ENCODE measurements around the gene THSD4.

THSD4 gene

DNA sequence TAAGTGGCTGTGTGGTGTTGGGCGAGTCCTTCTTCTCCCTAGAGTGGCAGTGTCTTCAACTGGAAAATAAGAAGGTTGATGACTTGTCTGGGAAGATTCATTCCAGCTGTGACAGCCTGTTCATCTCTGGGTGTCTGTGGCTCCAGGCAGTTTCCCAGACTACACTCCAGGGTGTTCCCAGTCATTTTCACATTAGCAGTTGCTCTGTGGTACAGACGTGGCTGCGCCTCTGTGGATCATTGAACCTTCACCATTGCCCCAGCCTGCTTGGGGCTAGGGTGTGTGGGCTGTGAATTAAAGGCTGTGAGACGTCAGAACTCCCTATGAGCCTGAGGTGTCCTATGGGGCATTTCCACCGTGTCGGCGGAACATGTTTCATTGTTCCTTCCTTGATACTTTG, 455.5 kb downstream of the THSD4 start:
- FAIRE-seq: no peak

DNA sequence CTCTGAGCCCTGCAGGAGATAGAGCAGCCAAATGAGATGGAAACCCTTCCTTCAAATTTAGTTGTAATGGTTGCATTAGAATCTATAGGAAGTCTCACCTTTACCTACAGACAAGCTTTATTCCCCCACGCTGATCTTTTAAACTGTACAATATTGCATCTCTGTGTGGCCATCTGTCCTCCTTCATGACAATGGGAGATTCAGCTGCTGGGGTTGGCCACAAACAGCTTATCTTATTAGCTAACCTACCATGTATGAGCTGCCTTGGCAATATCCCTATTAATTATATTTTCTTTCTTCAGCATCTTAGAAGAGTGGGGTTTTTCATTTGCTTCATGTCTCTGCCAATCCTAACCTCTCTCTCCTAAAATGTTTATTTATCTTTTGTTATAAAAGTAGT, 456.4 kb downstream of the THSD4 start:
- no peak for FAIRE-seq

DNA sequence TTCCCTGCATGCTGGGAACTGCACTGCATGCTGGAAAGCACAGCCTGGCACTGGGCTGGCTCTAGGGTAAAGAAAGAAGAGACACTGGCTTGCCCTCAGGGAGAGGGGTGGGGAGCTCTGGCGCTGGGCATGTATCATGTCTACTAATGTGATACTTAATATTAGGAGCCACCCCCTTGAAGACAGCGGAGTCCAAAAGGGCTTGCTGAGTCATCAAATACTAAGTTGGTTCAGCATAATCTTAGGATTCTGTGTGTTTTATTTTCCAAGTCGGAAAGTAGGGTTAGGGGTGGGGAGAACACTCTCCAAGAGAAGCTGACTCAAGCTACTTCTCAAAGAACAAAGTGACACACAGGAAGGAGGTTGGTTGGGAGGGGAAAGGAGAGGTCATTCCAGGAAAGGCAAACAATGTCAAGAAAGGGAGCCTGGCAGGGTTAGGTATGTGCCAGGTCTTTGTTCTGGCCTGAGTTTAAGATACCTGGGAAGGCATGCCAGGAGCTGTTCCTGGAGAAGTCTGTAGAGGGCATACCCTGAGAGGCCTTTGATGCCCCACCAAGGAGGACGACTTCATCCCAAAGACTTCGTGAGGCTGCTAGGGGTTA, 457.3 kb downstream of the THSD4 start:
- no peak for FAIRE-seq

DNA sequence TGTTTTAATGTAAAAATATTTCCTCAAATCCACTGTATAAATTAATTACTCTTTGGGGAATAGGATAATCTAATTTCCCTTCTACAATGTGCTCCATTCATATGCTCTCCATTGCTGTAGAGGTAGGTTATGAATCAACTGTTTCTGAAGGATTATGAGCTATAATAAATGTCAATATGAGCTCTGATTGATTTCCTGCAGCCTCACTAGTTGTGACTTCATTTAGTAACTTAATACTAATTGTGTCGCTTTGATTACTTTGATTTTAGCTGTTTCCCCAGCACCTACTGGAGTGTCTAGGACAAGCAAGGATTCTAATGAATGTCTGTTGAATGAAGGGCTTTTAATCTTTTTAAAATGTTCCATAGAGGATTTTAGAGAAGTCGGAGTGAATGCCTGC, 458.3 kb downstream of the THSD4 start:
- no peak for FAIRE-seq

DNA sequence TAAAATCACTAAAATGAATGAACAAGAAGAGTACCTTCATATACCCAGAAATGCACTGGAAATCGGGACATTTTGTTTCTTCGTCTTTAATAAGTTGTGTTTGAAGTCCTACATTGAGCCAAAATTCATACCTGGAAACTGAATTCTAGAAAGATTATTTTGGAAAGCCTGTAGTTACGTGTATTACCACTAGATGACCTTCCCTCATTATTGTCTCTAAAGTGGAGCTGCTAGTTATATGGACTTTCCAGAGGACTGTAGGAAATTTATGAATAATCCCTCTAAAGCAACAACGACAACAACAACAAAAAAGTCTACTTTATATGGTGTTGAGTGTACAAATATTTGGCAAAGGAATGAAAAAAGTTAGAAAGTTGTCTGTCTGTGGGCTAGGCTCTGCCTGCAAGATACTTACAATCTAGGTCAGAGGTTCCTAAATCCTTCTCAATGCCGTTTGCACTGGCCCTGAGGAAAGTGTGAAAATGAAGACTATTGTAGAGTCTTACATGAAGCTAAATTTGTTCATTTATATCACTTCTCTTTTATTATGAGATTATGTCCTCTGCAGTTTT, 460.3 kb downstream of the THSD4 start:
- FAIRE-seq: peak; percentile 85

DNA sequence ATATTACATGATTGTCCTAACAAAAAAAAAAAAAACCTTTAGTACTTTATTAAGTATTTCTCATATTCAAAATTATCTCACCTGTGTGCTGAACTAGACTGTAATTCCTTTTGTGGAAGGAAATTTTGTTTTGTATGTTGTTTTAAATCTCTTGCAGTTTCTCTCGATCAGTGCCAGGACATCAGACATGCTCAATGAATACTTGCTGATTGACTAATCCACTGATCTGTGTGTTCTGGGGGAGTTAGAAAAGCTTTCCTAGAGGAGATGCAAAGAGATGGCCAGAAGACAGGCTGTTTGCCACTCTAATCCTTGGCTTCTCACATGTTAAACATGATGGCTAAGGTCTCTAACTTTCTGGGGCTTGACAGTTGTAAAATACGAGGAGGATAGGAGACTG, 461.8 kb downstream of the THSD4 start:
- FAIRE-seq: no peak

DNA sequence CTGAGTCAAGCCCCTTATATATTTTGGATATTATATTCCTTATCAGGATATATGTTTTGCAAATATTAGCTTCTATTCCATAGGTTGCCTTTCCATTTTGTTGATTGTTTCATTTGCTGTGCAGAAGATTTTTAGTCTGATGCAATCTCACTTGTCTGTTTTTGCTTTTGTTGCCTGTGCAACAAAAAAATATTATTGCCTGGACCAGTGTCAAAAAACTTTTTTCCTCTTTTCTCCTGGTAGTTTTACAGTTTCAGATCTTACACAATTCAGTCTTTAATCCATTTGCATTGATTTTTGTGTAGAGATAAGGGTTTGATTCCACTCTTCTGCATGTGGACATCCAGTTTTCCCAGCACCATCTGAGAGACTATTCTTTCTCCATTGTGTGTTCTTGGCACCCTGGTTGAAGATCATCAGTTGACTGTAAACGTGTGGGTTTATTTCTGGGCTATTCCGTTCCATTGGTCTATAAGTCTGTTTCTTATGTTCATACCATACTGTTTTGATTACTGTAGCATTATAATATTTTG, 466.2 kb downstream of the THSD4 start:
- no peak for FAIRE-seq

DNA sequence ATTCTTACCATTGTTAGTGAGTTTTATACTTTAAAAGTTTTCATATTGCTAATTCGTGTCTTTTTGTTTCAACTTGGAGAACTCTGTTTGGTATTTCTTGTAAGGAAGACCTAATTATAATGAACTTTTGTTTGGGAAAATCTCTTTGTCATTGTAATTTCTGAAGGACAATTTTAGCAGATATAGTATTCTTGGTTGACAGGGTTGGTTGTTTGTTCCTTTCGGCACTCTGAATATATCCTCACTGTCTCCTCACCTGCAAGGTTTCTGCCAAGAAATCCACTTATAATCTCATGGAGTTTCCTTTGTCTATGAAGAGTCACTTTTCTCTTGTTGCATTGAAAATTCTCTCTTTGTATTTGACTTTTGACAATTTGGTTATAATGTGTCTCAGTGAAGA, 469.9 kb downstream of the THSD4 start:
- FAIRE-seq: no peak

DNA sequence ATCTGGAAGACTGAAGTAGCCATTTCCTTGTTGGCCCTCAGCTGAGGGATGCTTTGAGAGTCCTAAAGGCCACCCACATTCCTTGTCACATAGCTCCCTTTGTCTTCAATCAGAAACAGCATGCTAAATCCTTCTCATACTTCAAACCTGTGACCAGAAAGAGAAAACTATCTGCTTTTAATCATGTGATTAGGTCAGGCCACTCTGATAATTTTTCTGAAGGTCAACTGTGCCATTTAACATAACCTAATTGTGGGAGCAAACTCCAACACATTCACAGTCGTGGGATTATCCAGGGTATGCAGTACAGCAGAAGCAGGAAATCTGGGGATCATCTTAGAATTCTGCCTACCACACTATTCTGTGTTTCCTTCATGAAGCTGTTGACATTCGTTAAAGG, 471.2 kb downstream of the THSD4 start:
- FAIRE-seq: no peak

DNA sequence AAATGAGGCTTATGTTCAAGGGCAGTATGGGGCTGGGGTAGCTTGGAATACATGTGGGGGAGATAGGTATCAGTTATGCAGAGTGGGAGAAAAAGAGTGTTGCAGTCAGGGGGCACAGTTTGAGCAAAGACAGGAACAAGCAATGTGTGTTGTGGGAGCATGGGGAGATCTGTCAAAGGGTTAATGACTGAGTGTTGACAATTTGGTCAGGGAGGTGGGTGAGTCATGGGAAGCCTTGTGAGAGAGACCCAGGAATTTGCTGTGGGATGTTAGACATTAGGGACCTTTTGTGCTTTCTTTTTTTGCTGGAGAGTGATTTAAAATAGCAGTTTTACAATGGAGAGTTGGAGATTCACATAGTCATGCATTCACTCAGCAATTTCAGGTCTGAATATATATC, 473.5 kb downstream of the THSD4 start:
- FAIRE-seq: no peak

DNA sequence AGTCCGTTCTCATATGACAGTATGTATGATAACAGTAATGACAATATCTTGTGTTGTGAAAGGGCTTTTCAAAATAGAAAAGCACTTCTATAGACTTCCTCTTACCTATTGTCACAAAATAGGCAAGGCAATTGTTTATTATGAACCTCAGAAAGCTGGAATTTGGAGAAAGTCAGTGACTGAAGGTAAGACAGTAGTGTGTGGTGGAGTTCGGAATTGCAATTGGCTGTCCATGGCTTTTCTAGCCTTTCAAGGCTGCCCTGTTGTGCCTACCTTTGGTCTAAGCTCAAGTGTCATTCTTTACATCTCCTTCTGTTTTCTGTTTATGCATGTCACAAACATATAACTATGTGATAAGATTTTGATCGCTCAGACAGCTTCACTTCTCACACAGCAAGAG, 475.8 kb downstream of the THSD4 start:
- FAIRE-seq: no peak

DNA sequence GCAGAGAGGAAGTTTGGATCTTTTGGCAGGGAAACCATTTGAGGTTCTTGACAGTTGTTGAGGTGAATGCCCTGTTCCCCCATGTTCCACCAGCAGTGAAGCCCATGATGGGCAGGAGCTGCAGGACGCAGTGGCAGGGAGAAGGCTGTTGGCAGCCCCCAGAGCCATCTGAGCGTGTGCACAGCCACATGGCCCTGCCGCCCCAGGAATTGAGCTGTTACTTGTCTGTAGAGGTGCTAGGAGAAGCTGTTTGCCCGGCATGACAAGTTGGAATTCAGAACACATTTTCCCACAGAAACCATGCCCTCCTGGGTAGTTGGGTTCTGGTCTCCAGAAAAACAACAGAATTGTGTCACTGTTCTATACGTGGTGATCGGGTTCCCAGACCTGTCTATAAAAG, 476.9 kb downstream of the THSD4 start:
- no peak for FAIRE-seq

DNA sequence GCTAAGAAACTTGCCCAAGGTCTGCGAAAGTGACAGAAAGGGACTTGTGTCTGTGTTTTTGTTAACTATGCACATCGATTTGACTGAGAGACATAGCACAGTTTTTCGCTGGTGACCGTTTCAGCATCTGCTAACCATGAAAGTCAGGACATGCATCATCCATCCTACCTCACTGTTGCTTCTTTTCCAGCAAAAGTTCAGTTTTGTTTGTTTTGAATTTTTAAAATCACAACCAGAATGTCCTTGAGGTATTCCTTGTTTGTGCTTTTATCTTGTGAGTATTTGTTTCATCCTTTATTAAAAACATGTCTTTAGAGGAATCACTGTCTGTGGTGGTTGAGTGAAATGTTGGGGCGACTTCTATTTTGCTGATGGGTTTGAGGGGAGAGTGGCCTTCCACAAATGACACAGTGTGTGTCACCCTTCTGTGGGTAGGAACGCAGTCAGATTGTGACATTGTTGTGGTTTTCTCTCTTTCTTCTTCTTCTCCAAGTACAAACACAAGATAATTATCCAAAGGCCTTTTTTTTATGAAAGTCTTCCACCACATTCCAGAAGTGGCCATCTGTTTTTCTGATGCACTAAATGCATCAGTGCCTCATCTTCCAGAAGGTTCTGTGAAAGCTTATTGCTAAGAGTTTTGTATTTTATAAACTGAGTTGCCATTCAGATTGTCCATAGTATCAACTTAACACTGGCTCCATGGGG, 480.7 kb downstream of the THSD4 start:
- FAIRE-seq: no peak

DNA sequence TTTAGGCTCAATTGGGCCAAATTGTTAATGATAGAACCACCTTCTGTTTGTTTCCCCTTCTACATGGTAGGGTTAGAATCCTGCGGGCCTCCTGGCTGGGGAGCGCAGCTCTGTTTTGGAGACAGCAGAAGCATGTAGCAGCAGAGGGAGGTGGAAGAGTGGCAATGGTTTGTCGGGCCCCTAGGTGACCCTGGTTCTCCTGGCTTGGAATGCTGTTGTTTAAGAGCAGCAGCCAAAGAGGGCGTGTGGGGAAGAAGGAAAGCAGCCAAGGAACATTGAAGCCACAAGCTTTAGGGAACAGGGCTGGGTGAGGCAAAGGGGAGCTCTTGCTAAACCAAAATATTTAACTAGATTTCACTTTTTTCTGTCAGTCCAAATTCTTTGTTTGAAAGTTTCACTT, 481.4 kb downstream of the THSD4 start:
- FAIRE-seq: no peak

DNA sequence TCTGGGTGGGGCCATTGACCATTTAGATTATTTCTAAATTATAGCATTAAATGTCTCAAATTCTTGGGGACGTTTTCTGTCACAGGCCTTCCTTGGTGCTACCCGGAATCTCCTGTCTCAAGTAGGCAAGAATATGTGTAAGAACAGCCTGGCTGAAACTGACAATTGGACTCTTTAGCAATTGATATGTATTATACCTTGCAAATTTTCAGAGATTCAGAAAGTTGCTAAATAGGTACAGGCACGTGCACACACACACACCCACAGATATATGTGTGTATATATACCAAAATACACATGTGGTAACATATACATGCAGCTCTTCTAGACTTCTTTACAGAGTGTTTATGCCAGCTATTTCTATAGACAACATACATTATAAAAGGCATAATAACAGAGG, 481.9 kb downstream of the THSD4 start:
- no peak for FAIRE-seq

DNA sequence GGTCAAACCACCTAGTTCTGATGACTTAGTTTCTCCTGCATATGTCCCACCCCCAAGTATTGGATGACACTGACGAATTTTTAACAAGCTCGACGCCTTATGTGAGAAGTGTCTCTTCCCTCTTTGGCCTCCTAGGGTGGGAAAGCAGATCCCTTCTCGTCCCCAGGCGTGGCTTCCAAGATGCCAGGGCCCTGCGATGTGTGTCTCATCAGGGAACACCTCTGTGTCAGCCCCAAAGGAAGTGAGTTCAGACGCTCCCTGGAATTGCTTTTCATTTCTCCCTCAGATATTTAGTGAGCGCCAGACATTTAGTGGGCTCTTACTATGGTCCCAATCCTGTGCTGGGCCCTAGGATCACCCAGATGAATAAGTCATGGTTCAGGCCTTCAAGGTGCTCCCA, 482.4 kb downstream of the THSD4 start:
- no peak for FAIRE-seq

DNA sequence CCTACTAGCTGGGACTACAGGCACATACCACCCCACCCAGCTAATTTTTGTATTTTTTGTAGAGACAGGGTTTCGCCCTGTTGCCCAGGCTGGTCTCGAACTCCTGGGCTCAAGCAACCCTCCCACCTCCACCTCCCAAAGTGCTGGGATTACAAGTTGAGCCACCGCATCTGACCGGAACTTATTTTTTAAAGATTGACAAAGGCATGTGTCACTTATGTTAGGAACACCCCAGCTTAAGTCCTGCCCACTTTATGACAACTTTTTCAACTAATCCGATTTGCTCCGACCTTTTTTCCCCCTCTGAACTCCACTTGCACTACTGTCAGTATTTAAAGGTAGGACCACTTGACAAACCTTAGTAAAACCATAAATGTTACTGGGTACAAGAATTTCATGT, 483.5 kb downstream of the THSD4 start:
- FAIRE-seq: no peak

DNA sequence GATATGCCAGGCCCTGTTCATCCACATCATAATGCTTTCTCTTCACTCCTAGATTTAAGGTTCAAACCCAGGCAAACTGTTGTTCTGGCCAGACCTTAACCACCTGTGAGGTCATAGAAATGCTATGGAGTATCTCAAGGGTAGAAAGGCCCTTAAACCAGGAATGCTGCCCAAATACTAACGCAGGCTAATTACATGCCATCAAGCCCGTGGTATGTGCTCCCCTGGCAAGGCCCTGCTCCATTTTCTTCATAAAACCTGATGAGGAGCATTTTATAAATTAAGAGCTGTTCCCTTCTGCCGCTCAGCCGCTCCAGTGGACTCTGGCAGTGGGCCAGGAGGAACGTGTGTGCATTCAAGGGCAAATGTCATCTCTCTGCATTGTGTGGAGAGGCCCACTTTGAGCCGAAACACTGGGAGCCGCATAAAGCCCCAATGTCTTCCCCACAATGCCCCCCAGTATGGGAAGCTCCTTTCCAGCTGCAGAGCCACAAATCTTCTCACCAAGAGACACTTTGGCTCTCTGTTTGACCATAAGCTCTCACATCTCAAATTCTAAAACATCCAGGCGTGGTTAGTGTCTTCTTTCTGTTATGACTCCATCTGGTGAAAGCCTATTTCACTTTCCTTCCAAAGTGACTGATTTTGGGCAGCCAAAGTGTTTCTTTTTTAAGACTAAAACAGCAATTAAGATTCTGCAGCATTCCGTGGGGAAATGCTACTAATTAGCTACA, 484.3 kb downstream of the THSD4 start:
- no peak for FAIRE-seq

DNA sequence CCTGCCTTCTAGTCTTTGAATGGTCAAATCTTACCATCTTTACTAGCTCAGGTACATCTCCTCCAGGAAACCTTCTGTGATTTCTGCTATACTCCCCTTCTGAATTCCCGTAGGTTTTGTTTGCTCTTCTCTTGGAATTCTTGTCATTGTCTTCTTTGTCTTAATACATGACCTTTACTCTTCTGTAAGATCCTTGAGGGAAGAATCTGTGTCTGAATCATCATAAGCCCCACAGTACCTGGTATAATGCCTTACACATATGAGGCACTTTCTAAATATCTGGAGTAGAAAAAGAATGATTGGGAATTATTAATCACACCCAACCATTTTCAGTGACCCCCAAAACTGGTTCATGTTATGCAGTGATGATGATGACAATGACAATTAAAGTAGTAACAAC, 485.0 kb downstream of the THSD4 start:
- no peak for FAIRE-seq

DNA sequence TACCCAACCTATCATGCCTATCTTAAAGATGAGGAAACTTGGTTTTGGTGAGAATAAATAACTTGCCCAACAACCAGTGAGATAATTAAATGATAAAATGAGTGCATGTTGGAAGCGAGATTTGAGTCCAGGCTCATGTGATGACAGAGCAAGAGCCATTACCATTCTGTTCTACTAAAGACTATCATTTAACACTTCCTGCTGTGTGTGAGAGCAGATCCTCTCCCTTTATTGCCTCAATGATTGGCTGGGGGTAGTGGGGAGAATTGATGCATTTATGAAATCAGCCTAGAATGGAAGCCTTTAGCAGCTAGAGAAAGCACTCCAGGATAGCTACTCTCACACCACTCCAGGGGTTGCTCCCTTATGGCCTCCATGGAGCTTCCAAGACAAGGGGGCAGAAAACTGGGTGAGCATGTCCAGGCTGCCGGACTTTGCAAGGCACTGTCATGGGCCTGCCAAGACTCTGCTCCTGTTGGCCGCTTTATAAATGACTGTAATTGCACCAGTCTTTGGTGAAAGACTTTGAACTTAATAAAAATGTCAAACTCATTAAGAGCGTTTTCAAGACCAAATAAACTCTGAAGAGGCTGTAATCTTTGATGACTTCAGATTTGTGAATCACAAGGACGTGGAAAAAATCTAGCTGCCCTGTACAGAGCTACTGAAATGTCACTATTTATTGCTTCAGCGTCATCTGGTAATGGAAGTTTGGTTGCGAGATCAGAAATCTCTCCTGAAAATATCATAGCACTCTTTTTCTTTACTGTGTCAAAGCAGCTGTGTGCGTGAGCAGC, 486.0 kb downstream of the THSD4 start:
- FAIRE-seq: no peak

DNA sequence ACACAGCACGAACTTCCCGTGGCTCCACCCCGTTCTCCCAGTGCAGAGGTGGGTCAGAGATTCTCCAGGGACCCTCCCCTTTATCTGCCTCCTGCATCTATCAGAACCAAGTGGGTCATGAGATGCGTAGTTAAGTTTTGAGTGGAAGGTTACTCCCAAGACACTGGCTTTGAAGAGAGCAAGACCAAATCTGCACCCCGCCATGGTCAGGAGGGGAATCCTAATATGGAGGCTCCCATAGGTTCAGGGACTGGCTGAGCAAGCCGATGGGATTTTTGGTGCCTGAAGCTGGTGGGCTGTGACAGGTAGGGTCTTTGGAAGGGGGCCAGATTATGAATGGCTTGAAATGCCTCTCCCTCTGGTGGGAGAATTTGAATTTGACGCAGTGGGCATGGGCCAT, 488.1 kb downstream of the THSD4 start:
- FAIRE-seq: no peak

DNA sequence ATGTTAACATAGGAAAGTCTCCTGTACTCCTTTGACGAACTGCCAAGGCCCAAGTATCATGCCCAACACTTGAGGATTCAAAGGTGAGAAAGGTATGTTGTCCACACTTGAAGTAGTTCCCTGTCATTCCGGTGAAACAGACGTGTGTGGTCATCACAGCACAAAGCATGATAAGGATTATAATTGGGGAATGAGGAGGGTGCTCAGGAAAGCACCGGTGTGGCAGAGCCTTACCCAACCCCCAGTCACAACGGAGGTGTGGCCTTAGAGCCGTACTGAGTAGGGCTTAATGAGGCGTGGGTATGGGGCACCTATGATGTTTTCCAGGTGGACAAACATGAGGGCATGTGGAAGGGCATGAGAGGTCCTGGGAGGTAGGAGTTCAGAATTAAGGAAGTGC, 492.1 kb downstream of the THSD4 start:
- no peak for FAIRE-seq
